ENCODE measurements around the gene MAEL. TPM values are rescaled to one million over a fixed set of nuclear protein-coding genes. Genes with fewer than 3 reads are reported as not detected.

The MAEL gene
- total and polyA plus RNA-seq, 7 experiments from 2014 or later: not detected

- no peaks in the 10 kb centered on the region for H3K27me3 Mint-ChIP-seq
- DNase-seq: no peak
- peaks cover 0 to 19% (median 0%) of the 10 kb centered on the region in 3 experiments for H3K36me3 ChIP-seq (ENCODE audit: control insufficient read depth in 2 of 3, insufficient read depth in 3 of 3, low read length in 3 of 3)
- no peak overlapping the region for H3K27ac ChIP-seq (ENCODE audit: low read depth, low read length)
- intact Hi-C loops (cut with micrococcal nuclease): loop anchor here (5.0 to 10.0 kb wide), 5 partner anchors 343 to 580 kb away; no protein-coding TSS in a partner anchor
- H3K27ac Mint-ChIP-seq: no peak overlapping the region
- POLR2A ChIA-PET: no interaction called here
- ATAC-seq: no peak
- H3K9me3 ChIP-seq (ENCODE audit: control insufficient read depth in 2 of 3, low read length in 3 of 3): no peaks in the 10 kb centered on the region
- CTCF ChIA-PET: interaction anchor here (0.9 to 12.3 kb wide), 5 partner anchors 54 to 156 kb away, joined by 3 to 354 read pairs (median 8); partner anchors contain the start of gene POU2F1
- H3K4me3 ChIP-seq (ENCODE audit: low read length): no peak overlapping the region
- peaks cover under 1 to 9% (median 5%) of the 10 kb centered on the region in 7 donors for H3K4me1 Mint-ChIP-seq
- H3K36me3 Mint-ChIP-seq: peaks cover 0 to 40% (median 10%) of the 10 kb centered on the region in 5 donors
- no peak overlapping the region for H3K4me3 Mint-ChIP-seq
- H3K4me1 ChIP-seq (ENCODE audit: control insufficient read depth in 2 of 2, insufficient read depth in 2 of 2, low read length in 2 of 2): no peaks in the 10 kb centered on the region
- H3K27me3 ChIP-seq (ENCODE audit: control insufficient read depth in 2 of 2, insufficient read depth in 2 of 2, low read length in 2 of 2): no peaks in the 10 kb centered on the region
- no peaks in the 10 kb centered on the region for H3K9me3 Mint-ChIP-seq
Measured at GRCh38 chr1:167064621-167065020, 75.5 kb downstream of the MAEL start.

- Mint-ChIP-seq H3K4me3 (no peak overlapping the region), H3K9me3 (no peaks in the 10 kb centered on the region), H3K36me3 (peaks cover 0 to 43% (median 15%) of the 10 kb centered on the region in 5 donors), H3K27ac (no peak overlapping the region), H3K4me1 (peaks cover 0 to 9% (median 5%) of the 10 kb centered on the region in 7 donors), H3K27me3 (no peaks in the 10 kb centered on the region)
- ChIA-PET POLR2A (no interaction called here), CTCF (interaction anchor here (0.7 to 12.3 kb wide), 4 partner anchors 47 to 156 kb away, joined by 3 to 354 read pairs (median 38); partner anchors contain the start of gene POU2F1)
- Histone ChIP-seq H3K9me3 (ENCODE audit: control insufficient read depth in 2 of 3, low read length in 3 of 3) (no peaks in the 10 kb centered on the region), H3K4me3 (ENCODE audit: low read length) (no peak overlapping the region), H3K27ac (ENCODE audit: low read depth, low read length) (no peak overlapping the region), H3K36me3 (ENCODE audit: control insufficient read depth in 2 of 3, insufficient read depth in 3 of 3, low read length in 3 of 3) (peaks cover 0 to 24% (median 0%) of the 10 kb centered on the region in 3 experiments), H3K4me1 (ENCODE audit: control insufficient read depth in 2 of 2, insufficient read depth in 2 of 2, low read length in 2 of 2) (no peaks in the 10 kb centered on the region), H3K27me3 (ENCODE audit: control insufficient read depth in 2 of 2, insufficient read depth in 2 of 2, low read length in 2 of 2) (no peaks in the 10 kb centered on the region)
- ATAC-seq (no peak), DNase-seq (no peak)
- intact Hi-C loops (cut with micrococcal nuclease): loop anchor here (5.0 to 10.0 kb wide), 5 partner anchors 342 to 581 kb away; no protein-coding TSS in a partner anchor
Measured at GRCh38 chr1:167065471-167065870, 76.4 kb downstream of the MAEL start.

GRCh38 chr1:167066333-167067122 is 77.4 kb downstream of the MAEL start:
- peak overlapping the region in 1 of 9 donors; percentile 58 for H3K27ac Mint-ChIP-seq
- H3K9me3 Mint-ChIP-seq: no peaks in the 10 kb centered on the region
- Histone ChIP-seq H3K36me3 (ENCODE audit: control insufficient read depth in 2 of 3, insufficient read depth in 3 of 3, low read length in 3 of 3) (peaks cover 0 to 24% (median 0%) of the 10 kb centered on the region in 3 experiments), H3K4me3 (ENCODE audit: low read length) (no peak overlapping the region), H3K27me3 (ENCODE audit: control insufficient read depth in 2 of 2, insufficient read depth in 2 of 2, low read length in 2 of 2) (no peaks in the 10 kb centered on the region), H3K9me3 (ENCODE audit: control insufficient read depth in 2 of 3, low read length in 3 of 3) (no peaks in the 10 kb centered on the region), H3K27ac (ENCODE audit: low read depth, low read length) (no peak overlapping the region), H3K4me1 (ENCODE audit: control insufficient read depth in 2 of 2, insufficient read depth in 2 of 2, low read length in 2 of 2) (no peaks in the 10 kb centered on the region)
- ChIA-PET CTCF (interaction anchor here (0.6 to 6.6 kb wide), 11 partner anchors 18 to 515 kb away, joined by 3 to 67 read pairs (median 3); partner anchors contain the start of gene GPA33), POLR2A (interaction anchor here (0.8 to 1.0 kb wide), 2 partner anchors 24 to 61 kb away, joined by 3 to 4 read pairs; partner anchors contain the start of gene GPA33)
- peak overlapping the region in 4 of 10 donors; percentile 15 to 54 (median 37) for H3K4me3 Mint-ChIP-seq
- H3K4me1 Mint-ChIP-seq: peaks cover 0 to 9% (median 5%) of the 10 kb centered on the region in 7 donors
- no peaks in the 10 kb centered on the region for H3K27me3 Mint-ChIP-seq
- H3K36me3 Mint-ChIP-seq: peaks cover 0 to 45% (median 10%) of the 10 kb centered on the region in 5 donors
- intact Hi-C loops (cut with micrococcal nuclease): loop anchor here (1.0 to 10.0 kb wide), 17 partner anchors 24 to 582 kb away; partner anchors contain the start of genes POU2F1 (in 2 of the 2) and GPA33 (in 1 of the 2)
- ATAC-seq (peak; percentile 95), DNase-seq (peak; percentile 59 to 90 (median 78))

GRCh38 chr1:167067904-167068303 is 78.8 kb downstream of the MAEL start:
- H3K4me3 ChIP-seq (ENCODE audit: low read length): no peak overlapping the region
- Mint-ChIP-seq H3K9me3 (no peaks in the 10 kb centered on the region), H3K27me3 (no peaks in the 10 kb centered on the region), H3K4me1 (peaks cover 0 to 9% (median 5%) of the 10 kb centered on the region in 7 donors), H3K4me3 (no peak overlapping the region), H3K27ac (no peak overlapping the region), H3K36me3 (peaks cover 0 to 43% (median 10%) of the 10 kb centered on the region in 5 donors)
- no peaks in the 10 kb centered on the region for H3K4me1 ChIP-seq (ENCODE audit: control insufficient read depth in 2 of 2, insufficient read depth in 2 of 2, low read length in 2 of 2)
- DNase-seq (no peak), ATAC-seq (no peak)
- POLR2A ChIA-PET: no interaction called here
- no peak overlapping the region for H3K27ac ChIP-seq (ENCODE audit: low read depth, low read length)
- CTCF ChIA-PET: no interaction called here
- H3K27me3 ChIP-seq (ENCODE audit: control insufficient read depth in 2 of 2, insufficient read depth in 2 of 2, low read length in 2 of 2): no peaks in the 10 kb centered on the region
- peaks cover 0 to 17% (median 0%) of the 10 kb centered on the region in 3 experiments for H3K36me3 ChIP-seq (ENCODE audit: control insufficient read depth in 2 of 3, insufficient read depth in 3 of 3, low read length in 3 of 3)
- intact Hi-C loops (cut with micrococcal nuclease): loop anchor here (2.0 to 10.0 kb wide), 10 partner anchors 153 to 583 kb away; partner anchors contain the start of gene POU2F1 (in 1 of the 2)
- no peaks in the 10 kb centered on the region for H3K9me3 ChIP-seq (ENCODE audit: control insufficient read depth in 2 of 3, low read length in 3 of 3)

GRCh38 chr1:167068761-167069160 is 79.7 kb downstream of the MAEL start:
- ATAC-seq (no peak), DNase-seq (no peak)
- Mint-ChIP-seq H3K4me3 (no peak overlapping the region), H3K4me1 (peaks cover 0 to 9% (median 5%) of the 10 kb centered on the region in 7 donors), H3K9me3 (no peaks in the 10 kb centered on the region), H3K27ac (peak overlapping the region in 3 of 9 donors; percentile 2 to 71 (median 57)), H3K36me3 (peaks cover 0 to 44% (median 10%) of the 10 kb centered on the region in 5 donors), H3K27me3 (no peaks in the 10 kb centered on the region)
- ChIA-PET CTCF (interaction anchor here (0.8 to 1.3 kb wide), 2 partner anchors 52 to 158 kb away, joined by 5 read pairs; no protein-coding TSS in a partner anchor), POLR2A (interaction anchor here (0.5 to 0.8 kb wide), 4 partner anchors 12 to 614 kb away, joined by 3 read pairs; no protein-coding TSS in a partner anchor)
- Histone ChIP-seq H3K36me3 (ENCODE audit: control insufficient read depth in 2 of 3, insufficient read depth in 3 of 3, low read length in 3 of 3) (peaks cover 0 to 11% (median 0%) of the 10 kb centered on the region in 3 experiments), H3K4me3 (ENCODE audit: low read length) (no peak overlapping the region), H3K9me3 (ENCODE audit: control insufficient read depth in 2 of 3, low read length in 3 of 3) (no peaks in the 10 kb centered on the region), H3K4me1 (ENCODE audit: control insufficient read depth in 2 of 2, insufficient read depth in 2 of 2, low read length in 2 of 2) (no peaks in the 10 kb centered on the region), H3K27me3 (ENCODE audit: control insufficient read depth in 2 of 2, insufficient read depth in 2 of 2, low read length in 2 of 2) (no peaks in the 10 kb centered on the region), H3K27ac (ENCODE audit: low read depth, low read length) (no peak overlapping the region)
- intact Hi-C loops (cut with micrococcal nuclease): loop anchor here (5.0 to 10.0 kb wide), 5 partner anchors 339 to 584 kb away; no protein-coding TSS in a partner anchor

- CTCF ChIA-PET: interaction anchor here (0.7 to 1.2 kb wide), 2 partner anchors 14 to 50 kb away, joined by 3 to 5 read pairs; no protein-coding TSS in a partner anchor
- Histone ChIP-seq H3K4me3 (ENCODE audit: low read length) (no peak overlapping the region), H3K36me3 (ENCODE audit: control insufficient read depth in 2 of 3, insufficient read depth in 3 of 3, low read length in 3 of 3) (peaks cover 0 to 8% (median 0%) of the 10 kb centered on the region in 3 experiments), H3K9me3 (ENCODE audit: control insufficient read depth in 2 of 3, low read length in 3 of 3) (no peaks in the 10 kb centered on the region), H3K27me3 (ENCODE audit: control insufficient read depth in 2 of 2, insufficient read depth in 2 of 2, low read length in 2 of 2) (no peaks in the 10 kb centered on the region), H3K27ac (ENCODE audit: low read depth, low read length) (no peak overlapping the region), H3K4me1 (ENCODE audit: control insufficient read depth in 2 of 2, insufficient read depth in 2 of 2, low read length in 2 of 2) (peaks cover 5 to 9% of the 10 kb centered on the region in 2 donors)
- Mint-ChIP-seq H3K36me3 (peaks cover 6 to 51% (median 16%) of the 10 kb centered on the region in 5 donors), H3K27ac (peak overlapping the region in 2 of 9 donors; percentile 0 to 18), H3K9me3 (peaks cover 0 to 2% (median 0%) of the 10 kb centered on the region in 11 donors), H3K4me1 (peaks cover 9 to 27% (median 19%) of the 10 kb centered on the region in 7 donors), H3K4me3 (no peak overlapping the region), H3K27me3 (peaks cover 0 to 2% (median 0%) of the 10 kb centered on the region in 5 donors)
- POLR2A ChIA-PET: interaction anchor here (2.3 kb wide), 1 partner anchor 19 kb away, joined by 9 read pairs; the partner anchor contains the start of gene GPA33
- no peak for DNase-seq
- intact Hi-C loops (cut with micrococcal nuclease): no loop called here
- no peak for ATAC-seq
Measured at GRCh38 chr1:167071286-167071685, 82.2 kb downstream of the MAEL start.
